Fibroblast of lung (primary cell): ENCODE data around the gene MMP25.

ENCODE experiments used
- EZH2 ChIP-seq: IDR thresholded peaks from 2 replicates; pipeline ENCODE4 v1.5.1; 2012; ENCODE audit warnings: low read length, control low read depth, mild to moderate bottlenecking; ENCODE audit errors: missing control alignments
- TF ChIP-seq, protein P1 (sequence below), 2 donors: IDR thresholded peaks in 1 of 2; conservative IDR thresholded peaks in 1 of 2; 1 replicate in 1 of 2; 2 replicates in 1 of 2; pipeline ENCODE4 v1.5.1; 2011 to 2012; ENCODE audit warnings: low read length in 2 of 2, control low read depth in 1 of 2, inconsistent platforms in 1 of 2, low read depth in 1 of 2, mild to moderate bottlenecking in 1 of 2

DNA sequence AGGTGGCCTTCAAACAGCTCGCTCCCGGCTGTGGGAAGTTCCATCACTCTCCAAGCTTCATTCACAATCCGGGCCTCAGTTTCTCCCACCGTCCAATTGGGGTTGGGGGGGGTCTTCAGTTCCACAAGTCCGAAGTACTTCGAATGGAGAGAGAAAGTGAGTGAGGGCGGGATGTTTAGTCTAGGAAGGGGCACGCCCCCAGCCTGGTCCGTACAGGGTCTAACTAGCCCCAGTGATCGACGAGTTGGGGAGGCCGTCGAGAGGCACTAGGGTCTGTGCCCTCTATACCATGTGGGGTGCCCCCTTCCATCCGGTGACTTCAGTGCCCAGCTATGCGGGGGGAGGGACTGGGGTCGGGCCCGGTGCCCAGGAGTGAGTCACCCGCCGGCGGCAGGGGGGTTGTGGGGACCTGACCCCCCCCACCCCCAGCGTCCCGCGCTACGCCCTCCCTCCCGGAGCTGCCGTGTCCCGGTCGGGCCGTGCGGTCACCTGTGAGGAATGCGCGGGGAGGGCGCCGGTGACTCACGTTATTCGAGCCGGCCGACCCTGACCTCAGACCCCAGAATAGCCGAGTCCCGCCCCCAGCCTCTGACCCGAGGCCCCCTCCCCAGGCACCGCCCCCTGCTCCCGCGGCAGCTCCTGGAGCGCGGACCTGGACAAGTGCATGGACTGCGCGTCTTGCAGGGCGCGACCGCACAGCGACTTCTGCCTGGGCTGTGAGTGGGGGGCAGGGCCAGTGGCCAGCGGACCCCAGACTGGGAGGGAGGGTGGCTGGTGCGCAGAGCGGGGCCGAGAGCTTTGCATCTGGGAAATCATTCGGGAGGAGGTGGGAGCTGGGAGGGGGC is 25.5 kb upstream of the MMP25 start:
- TF ChIP-seq, protein P1, sequence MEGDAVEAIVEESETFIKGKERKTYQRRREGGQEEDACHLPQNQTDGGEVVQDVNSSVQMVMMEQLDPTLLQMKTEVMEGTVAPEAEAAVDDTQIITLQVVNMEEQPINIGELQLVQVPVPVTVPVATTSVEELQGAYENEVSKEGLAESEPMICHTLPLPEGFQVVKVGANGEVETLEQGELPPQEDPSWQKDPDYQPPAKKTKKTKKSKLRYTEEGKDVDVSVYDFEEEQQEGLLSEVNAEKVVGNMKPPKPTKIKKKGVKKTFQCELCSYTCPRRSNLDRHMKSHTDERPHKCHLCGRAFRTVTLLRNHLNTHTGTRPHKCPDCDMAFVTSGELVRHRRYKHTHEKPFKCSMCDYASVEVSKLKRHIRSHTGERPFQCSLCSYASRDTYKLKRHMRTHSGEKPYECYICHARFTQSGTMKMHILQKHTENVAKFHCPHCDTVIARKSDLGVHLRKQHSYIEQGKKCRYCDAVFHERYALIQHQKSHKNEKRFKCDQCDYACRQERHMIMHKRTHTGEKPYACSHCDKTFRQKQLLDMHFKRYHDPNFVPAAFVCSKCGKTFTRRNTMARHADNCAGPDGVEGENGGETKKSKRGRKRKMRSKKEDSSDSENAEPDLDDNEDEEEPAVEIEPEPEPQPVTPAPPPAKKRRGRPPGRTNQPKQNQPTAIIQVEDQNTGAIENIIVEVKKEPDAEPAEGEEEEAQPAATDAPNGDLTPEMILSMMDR (conservative IDR thresholded peaks at IDR 0.05 in 1 of 2, IDR thresholded peaks at IDR 0.05 in 1 of 2; ENCODE audit: low read depth in 1 of 2, low read length in 2 of 2), result no peak
- no peak for TF ChIP-seq EZH2
